LNCAP (cell line): ENCODE results near the gene PROCR.

Source experiments
- CTCF ChIP-seq: fragments of 450-650 bp; IDR thresholded peaks from 2 replicates; pipeline ENCODE4 v1.5.1; 2017; ENCODE audit warnings: mild to moderate bottlenecking

Gene PROCR

GRCh38 chr20:35150846-35151579 is 20.9 kb upstream of the PROCR start:
- TF ChIP-seq CTCF = no peak

GRCh38 chr20:35151736-35152135 is 20.1 kb upstream of the PROCR start:
- no peak for TF ChIP-seq CTCF

- no peak for TF ChIP-seq CTCF
These were observed 15.9 kb upstream of the PROCR start for GRCh38 chr20:35155936-35156335.

- no peak for TF ChIP-seq CTCF
These were observed 14.9 kb upstream of the PROCR start for GRCh38 chr20:35156978-35157377.

GRCh38 chr20:35165221-35166185 is 6.4 kb upstream of the PROCR start:
- TF ChIP-seq CTCF = no peak

- no peak for TF ChIP-seq CTCF
These were observed 5.5 kb upstream of the PROCR start for GRCh38 chr20:35166242-35166830.

- TF ChIP-seq CTCF = no peak
These were observed 4.1 kb upstream of the PROCR start for GRCh38 chr20:35167787-35168186.
